GM20431 (cell line): Measurements from ENCODE around the gene SPRYD4.
"Not testable (repeated sequence)": the region's sequence is repeated elsewhere in the genome, so short reads cannot be mapped to it uniquely, and the experiment has no call there.

Source experiments
- in situ Hi-C: fragments of 300-500 bp; cut with MseI, MboI; formaldehyde crosslinking; loops from one replicate; pipeline ENCODE4 v1.15.0; 2020; ENCODE audit warnings: low sequenced_read_pairs; ENCODE audit not compliant: unreplicated experiment

SPRYD4 gene

GRCh38 chr12:56474389-56474788 lies 6.0 kb downstream of the SPRYD4 start:
- in situ Hi-C loops, result no loop called here

- in situ Hi-C loops, result no loop called here
These were observed 7.8 kb downstream of the SPRYD4 start for GRCh38 chr12:56476143-56476542.

- in situ Hi-C loops, result no loop called here
These were observed 8.6 kb downstream of the SPRYD4 start for GRCh38 chr12:56476972-56477432.

GRCh38 chr12:56477521-56478225 lies 9.3 kb downstream of the SPRYD4 start:
- in situ Hi-C loops, result no loop called here

- in situ Hi-C loops, result no loop called here
These were observed 11.2 kb downstream of the SPRYD4 start for GRCh38 chr12:56479625-56480024.

GRCh38 chr12:56484566-56484965 lies 16.2 kb downstream of the SPRYD4 start:
- in situ Hi-C loops, result no loop called here

GRCh38 chr12:56486694-56487093 lies 18.3 kb downstream of the SPRYD4 start:
- in situ Hi-C loops, result no loop called here

GRCh38 chr12:56487448-56488040 lies 19.2 kb downstream of the SPRYD4 start:
- in situ Hi-C loops, result no loop called here

- in situ Hi-C loops, result no loop called here
These were observed 19.9 kb downstream of the SPRYD4 start, which contains the start of gene GLS2 for GRCh38 chr12:56488041-56488955. GLS2 (minus strand) TSS chr12:56488161; CDS start chr12:56488118, 43 bp downstream.

GRCh38 chr12:56490360-56490759 lies 22.0 kb downstream of the SPRYD4 start:
- in situ Hi-C loops, result no loop called here

GRCh38 chr12:56493409-56494105 lies 25.2 kb downstream of the SPRYD4 start:
- in situ Hi-C loops, result not testable (repeated sequence)

GRCh38 chr12:56494106-56494415 lies 25.7 kb downstream of the SPRYD4 start:
- in situ Hi-C loops, result not testable (repeated sequence)

- in situ Hi-C loops, result not testable (repeated sequence)
These were observed 26.1 kb downstream of the SPRYD4 start for GRCh38 chr12:56494481-56494880.

GRCh38 chr12:56496704-56497103 lies 28.3 kb downstream of the SPRYD4 start:
- in situ Hi-C loops, result not testable (repeated sequence)

GRCh38 chr12:56498126-56498902 lies 29.9 kb downstream of the SPRYD4 start:
- in situ Hi-C loops, result not testable (repeated sequence)

GRCh38 chr12:56499452-56499851 lies 31.1 kb downstream of the SPRYD4 start:
- in situ Hi-C loops, result not testable (repeated sequence)

GRCh38 chr12:56499879-56500278 lies 31.5 kb downstream of the SPRYD4 start:
- in situ Hi-C loops, result not testable (repeated sequence)

GRCh38 chr12:56510786-56511185 lies 42.4 kb downstream of the SPRYD4 start:
- in situ Hi-C loops, result loop anchor here (10.0 kb wide), 1 partner anchor 54 kb away; no protein-coding TSS in a partner anchor

GRCh38 chr12:56514014-56514318 lies 45.6 kb downstream of the SPRYD4 start:
- in situ Hi-C loops, result loop anchor here (10.0 kb wide), 1 partner anchor 51 kb away; no protein-coding TSS in a partner anchor
